ENCODE measurements around the gene PPP6C.

GRCh38 chr9:125145425-125145824 is 44.2 kb downstream of the PPP6C start:
- TF ChIP-seq CTCF (conservative IDR thresholded peaks at IDR 0.05 in 1 of 2, IDR thresholded peaks at IDR 0.05 in 1 of 2; ENCODE audit: low read depth in 1 of 2, low read length in 2 of 2) = no peak
- no peak for TF ChIP-seq EZH2 (IDR thresholded peaks at IDR 0.05; ENCODE audit: low read length, missing control alignments)
